ENCODE measurements around the gene KDM6B. TPM values are rescaled to one million over a fixed set of nuclear protein-coding genes. Genes with fewer than 3 reads are reported as not detected.

Gene KDM6B
- total and polyA plus RNA-seq, 4 donors: 2.5 to 11.5 (median 3.3) TPM

DNA sequence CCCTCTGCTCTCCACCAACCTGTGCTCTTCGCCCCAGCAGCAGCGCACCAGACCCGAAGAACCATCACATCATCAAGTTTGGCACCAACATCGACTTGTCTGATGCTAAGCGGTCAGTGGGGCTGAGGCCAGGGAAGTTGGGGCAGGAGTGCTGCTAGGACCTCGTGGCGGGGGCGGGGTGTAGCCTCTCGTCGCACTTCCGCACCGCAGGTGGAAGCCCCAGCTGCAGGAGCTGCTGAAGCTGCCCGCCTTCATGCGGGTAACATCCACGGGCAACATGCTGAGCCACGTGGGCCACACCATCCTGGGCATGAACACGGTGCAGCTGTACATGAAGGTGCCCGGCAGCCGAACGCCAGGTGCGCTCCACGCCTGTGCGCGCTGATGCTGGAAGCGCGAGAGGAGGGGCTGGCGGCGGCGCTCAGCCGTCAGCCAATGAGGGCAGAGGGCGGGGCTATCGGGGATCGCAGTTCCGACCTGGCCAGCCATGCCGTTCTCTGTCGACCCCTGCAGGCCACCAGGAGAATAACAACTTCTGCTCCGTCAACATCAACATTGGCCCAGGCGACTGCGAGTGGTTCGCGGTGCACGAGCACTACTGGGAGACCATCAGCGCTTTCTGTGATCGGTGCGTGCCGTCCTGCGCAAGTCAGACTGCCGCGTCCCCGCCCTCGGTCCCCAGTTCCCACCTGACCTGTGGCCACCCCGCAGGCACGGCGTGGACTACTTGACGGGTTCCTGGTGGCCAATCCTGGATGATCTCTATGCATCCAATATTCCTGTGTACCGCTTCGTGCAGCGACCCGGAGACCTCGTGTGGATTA is 17.6 kb downstream of the KDM6B start (continued):
- TF ChIP-seq, protein P1, sequence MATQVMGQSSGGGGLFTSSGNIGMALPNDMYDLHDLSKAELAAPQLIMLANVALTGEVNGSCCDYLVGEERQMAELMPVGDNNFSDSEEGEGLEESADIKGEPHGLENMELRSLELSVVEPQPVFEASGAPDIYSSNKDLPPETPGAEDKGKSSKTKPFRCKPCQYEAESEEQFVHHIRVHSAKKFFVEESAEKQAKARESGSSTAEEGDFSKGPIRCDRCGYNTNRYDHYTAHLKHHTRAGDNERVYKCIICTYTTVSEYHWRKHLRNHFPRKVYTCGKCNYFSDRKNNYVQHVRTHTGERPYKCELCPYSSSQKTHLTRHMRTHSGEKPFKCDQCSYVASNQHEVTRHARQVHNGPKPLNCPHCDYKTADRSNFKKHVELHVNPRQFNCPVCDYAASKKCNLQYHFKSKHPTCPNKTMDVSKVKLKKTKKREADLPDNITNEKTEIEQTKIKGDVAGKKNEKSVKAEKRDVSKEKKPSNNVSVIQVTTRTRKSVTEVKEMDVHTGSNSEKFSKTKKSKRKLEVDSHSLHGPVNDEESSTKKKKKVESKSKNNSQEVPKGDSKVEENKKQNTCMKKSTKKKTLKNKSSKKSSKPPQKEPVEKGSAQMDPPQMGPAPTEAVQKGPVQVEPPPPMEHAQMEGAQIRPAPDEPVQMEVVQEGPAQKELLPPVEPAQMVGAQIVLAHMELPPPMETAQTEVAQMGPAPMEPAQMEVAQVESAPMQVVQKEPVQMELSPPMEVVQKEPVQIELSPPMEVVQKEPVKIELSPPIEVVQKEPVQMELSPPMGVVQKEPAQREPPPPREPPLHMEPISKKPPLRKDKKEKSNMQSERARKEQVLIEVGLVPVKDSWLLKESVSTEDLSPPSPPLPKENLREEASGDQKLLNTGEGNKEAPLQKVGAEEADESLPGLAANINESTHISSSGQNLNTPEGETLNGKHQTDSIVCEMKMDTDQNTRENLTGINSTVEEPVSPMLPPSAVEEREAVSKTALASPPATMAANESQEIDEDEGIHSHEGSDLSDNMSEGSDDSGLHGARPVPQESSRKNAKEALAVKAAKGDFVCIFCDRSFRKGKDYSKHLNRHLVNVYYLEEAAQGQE (IDR thresholded peaks at IDR 0.05): no peak
- TF ChIP-seq, protein P2, sequence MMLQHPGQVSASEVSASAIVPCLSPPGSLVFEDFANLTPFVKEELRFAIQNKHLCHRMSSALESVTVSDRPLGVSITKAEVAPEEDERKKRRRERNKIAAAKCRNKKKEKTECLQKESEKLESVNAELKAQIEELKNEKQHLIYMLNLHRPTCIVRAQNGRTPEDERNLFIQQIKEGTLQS (IDR thresholded peaks at IDR 0.05): no peak

DNA sequence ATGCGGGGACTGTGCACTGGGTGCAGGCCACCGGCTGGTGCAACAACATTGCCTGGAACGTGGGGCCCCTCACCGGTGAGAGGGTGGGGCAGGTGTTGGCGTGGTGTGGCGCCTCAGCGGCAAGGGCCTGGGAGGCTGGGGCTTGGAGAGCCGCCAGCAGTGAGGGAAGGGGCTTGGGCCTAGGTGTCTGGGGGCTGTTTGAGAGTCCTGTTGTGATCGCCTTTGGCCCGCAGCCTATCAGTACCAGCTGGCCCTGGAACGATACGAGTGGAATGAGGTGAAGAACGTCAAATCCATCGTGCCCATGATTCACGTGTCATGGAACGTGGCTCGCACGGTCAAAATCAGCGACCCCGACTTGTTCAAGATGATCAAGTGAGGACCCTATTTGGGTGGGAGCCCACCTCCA is 18.2 kb downstream of the KDM6B start:
- 82% methylated on average over 20 of the region's 20 CpGs for WGBS
- no peak for DNase-seq (ENCODE audit: low spot score)
- TF ChIP-seq RXRA (IDR thresholded peaks at IDR 0.05): no peak
- TF ChIP-seq, protein P2 (IDR thresholded peaks at IDR 0.05): no peak
- no peak for TF ChIP-seq HNF4G (IDR thresholded peaks at IDR 0.05)
- no peak for TF ChIP-seq GABPA (IDR thresholded peaks at IDR 0.05 in 1 of 2, conservative IDR thresholded peaks at IDR 0.05 in 1 of 2)
- TF ChIP-seq NR2F2 (IDR thresholded peaks at IDR 0.05): no peak
- TF ChIP-seq HNF4A (conservative IDR thresholded peaks at IDR 0.05): no peak
- no peak for TF ChIP-seq SP1 (IDR thresholded peaks at IDR 0.05)
- no peak for TF ChIP-seq RAD21 (IDR thresholded peaks at IDR 0.05)

DNA sequence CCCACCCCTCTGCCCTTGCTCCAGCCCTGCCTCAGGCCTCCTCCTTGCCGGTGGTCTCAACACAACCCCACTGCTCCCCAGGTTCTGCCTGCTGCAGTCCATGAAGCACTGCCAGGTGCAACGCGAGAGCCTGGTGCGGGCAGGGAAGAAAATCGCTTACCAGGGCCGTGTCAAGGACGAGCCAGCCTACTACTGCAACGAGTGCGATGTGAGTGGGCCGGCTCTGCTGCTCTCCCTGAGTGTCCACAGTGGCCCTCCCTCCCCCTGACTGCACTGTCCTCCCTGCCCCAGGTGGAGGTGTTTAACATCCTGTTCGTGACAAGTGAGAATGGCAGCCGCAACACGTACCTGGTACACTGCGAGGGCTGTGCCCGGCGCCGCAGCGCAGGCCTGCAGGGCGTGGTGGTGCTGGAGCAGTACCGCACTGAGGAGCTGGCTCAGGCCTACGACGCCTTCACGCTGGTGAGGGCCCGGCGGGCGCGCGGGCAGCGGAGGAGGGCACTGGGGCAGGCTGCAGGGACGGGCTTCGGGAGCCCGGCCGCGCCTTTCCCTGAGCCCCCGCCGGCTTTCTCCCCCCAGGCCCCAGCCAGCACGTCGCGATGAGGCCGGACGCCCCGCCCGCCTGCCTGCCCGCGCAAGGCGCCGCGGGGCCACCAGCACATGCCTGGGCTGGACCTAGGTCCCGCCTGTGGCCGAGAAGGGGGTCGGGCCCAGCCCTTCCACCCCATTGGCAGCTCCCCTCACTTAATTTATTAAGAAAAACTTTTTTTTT is 19.1 kb downstream of the KDM6B start:
- peaks cover 5 to 26% (median 20%) of the 10 kb centered on the region in 4 donors for H3K4me1 ChIP-seq (ENCODE audit: control insufficient read depth in 4 of 4, insufficient read depth in 4 of 4, low read length in 3 of 4)
- H3K36me3 ChIP-seq (ENCODE audit: control insufficient read depth in 4 of 4, insufficient read depth in 3 of 4, low read depth in 1 of 4, low read length in 3 of 4): peaks cover 15 to 40% (median 25%) of the 10 kb centered on the region in 4 donors
- no peak for TF ChIP-seq HNF4A (conservative IDR thresholded peaks at IDR 0.05)
- TF ChIP-seq, protein P3, sequence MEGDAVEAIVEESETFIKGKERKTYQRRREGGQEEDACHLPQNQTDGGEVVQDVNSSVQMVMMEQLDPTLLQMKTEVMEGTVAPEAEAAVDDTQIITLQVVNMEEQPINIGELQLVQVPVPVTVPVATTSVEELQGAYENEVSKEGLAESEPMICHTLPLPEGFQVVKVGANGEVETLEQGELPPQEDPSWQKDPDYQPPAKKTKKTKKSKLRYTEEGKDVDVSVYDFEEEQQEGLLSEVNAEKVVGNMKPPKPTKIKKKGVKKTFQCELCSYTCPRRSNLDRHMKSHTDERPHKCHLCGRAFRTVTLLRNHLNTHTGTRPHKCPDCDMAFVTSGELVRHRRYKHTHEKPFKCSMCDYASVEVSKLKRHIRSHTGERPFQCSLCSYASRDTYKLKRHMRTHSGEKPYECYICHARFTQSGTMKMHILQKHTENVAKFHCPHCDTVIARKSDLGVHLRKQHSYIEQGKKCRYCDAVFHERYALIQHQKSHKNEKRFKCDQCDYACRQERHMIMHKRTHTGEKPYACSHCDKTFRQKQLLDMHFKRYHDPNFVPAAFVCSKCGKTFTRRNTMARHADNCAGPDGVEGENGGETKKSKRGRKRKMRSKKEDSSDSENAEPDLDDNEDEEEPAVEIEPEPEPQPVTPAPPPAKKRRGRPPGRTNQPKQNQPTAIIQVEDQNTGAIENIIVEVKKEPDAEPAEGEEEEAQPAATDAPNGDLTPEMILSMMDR (IDR thresholded peaks at IDR 0.05; ENCODE audit: low read depth, low read length, missing input control): no peak
- TF ChIP-seq, protein P4, sequence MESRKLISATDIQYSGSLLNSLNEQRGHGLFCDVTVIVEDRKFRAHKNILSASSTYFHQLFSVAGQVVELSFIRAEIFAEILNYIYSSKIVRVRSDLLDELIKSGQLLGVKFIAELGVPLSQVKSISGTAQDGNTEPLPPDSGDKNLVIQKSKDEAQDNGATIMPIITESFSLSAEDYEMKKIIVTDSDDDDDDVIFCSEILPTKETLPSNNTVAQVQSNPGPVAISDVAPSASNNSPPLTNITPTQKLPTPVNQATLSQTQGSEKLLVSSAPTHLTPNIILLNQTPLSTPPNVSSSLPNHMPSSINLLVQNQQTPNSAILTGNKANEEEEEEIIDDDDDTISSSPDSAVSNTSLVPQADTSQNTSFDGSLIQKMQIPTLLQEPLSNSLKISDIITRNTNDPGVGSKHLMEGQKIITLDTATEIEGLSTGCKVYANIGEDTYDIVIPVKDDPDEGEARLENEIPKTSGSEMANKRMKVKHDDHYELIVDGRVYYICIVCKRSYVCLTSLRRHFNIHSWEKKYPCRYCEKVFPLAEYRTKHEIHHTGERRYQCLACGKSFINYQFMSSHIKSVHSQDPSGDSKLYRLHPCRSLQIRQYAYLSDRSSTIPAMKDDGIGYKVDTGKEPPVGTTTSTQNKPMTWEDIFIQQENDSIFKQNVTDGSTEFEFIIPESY (IDR thresholded peaks at IDR 0.05): no peak
- no peak for TF ChIP-seq FOXA1 (IDR thresholded peaks at IDR 0.05)
- no peak for TF ChIP-seq SP1 (IDR thresholded peaks at IDR 0.05)
- no peak for TF ChIP-seq FOXA2 (IDR thresholded peaks at IDR 0.05)
- TF ChIP-seq, protein P2 (IDR thresholded peaks at IDR 0.05): no peak
- H3K27ac ChIP-seq (ENCODE audit: low read depth in 1 of 2, low read length in 2 of 2): no peak overlapping the region
- no peaks in the 10 kb centered on the region for H3K27me3 ChIP-seq (ENCODE audit: control insufficient read depth in 4 of 4, insufficient read depth in 4 of 4, low read length in 3 of 4)
- no peaks in the 10 kb centered on the region for H3K9me3 ChIP-seq (ENCODE audit: control insufficient read depth in 4 of 4, low read length in 3 of 4)
- no peak overlapping the region for H3K4me3 ChIP-seq (ENCODE audit: low read depth in 1 of 3, low read length in 3 of 3)
- no peak overlapping the region for H3K9ac ChIP-seq (ENCODE audit: low read depth in 1 of 2, low read length in 2 of 2)
- WGBS: 92% methylated on average over 51 of the region's 51 CpGs
- DNase-seq (ENCODE audit: low spot score): peak; percentile 32

More for the DNA sequence above, 18.2 kb downstream of the KDM6B start:
- no peak overlapping the region for H3K9ac ChIP-seq (ENCODE audit: low read depth in 1 of 2, low read length in 2 of 2)
- no peak overlapping the region for H3K4me3 ChIP-seq (ENCODE audit: low read depth in 1 of 3, low read length in 3 of 3)
- no peaks in the 10 kb centered on the region for H3K9me3 ChIP-seq (ENCODE audit: control insufficient read depth in 4 of 4, low read length in 3 of 4)
- H3K27me3 ChIP-seq (ENCODE audit: control insufficient read depth in 4 of 4, insufficient read depth in 4 of 4, low read length in 3 of 4): no peaks in the 10 kb centered on the region
- peaks cover 16 to 45% (median 26%) of the 10 kb centered on the region in 4 donors for H3K36me3 ChIP-seq (ENCODE audit: control insufficient read depth in 4 of 4, insufficient read depth in 3 of 4, low read depth in 1 of 4, low read length in 3 of 4)
- no peak overlapping the region for H3K27ac ChIP-seq (ENCODE audit: low read depth in 1 of 2, low read length in 2 of 2)
- peaks cover 5 to 23% (median 20%) of the 10 kb centered on the region in 4 donors for H3K4me1 ChIP-seq (ENCODE audit: control insufficient read depth in 4 of 4, insufficient read depth in 4 of 4, low read length in 3 of 4)

Data from liver (tissue), 9 donors.